DOHH2 (cell line): ENCODE data around the gene GIGYF2.

ENCODE experiments used
- EZH2phosphoT487 ChIP-seq: fragments of 200-600 bp; sonication (generic); IDR thresholded peaks from 2 replicates; pipeline ENCODE4 v1.6.1; 2017; ENCODE audit warnings: borderline replicate concordance, mild to moderate bottlenecking, antibody characterized with exemption, low read length, moderate library complexity, mixed read lengths
- TF ChIP-seq, protein P1 (sequence below): fragments of 200-600 bp; sonication (generic); IDR thresholded peaks from one replicate; pipeline ENCODE4 v1.5.1; 2014; ENCODE audit warnings: antibody characterized with exemption, mild to moderate bottlenecking, low read depth, low read length; ENCODE audit not compliant: poor library complexity, severe bottlenecking

GRCh38 chr2:232687382-232688160 is 9.6 kb upstream of the GIGYF2 start:
- TF ChIP-seq, protein P1, sequence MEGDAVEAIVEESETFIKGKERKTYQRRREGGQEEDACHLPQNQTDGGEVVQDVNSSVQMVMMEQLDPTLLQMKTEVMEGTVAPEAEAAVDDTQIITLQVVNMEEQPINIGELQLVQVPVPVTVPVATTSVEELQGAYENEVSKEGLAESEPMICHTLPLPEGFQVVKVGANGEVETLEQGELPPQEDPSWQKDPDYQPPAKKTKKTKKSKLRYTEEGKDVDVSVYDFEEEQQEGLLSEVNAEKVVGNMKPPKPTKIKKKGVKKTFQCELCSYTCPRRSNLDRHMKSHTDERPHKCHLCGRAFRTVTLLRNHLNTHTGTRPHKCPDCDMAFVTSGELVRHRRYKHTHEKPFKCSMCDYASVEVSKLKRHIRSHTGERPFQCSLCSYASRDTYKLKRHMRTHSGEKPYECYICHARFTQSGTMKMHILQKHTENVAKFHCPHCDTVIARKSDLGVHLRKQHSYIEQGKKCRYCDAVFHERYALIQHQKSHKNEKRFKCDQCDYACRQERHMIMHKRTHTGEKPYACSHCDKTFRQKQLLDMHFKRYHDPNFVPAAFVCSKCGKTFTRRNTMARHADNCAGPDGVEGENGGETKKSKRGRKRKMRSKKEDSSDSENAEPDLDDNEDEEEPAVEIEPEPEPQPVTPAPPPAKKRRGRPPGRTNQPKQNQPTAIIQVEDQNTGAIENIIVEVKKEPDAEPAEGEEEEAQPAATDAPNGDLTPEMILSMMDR = no peak
- no peak for TF ChIP-seq EZH2phosphoT487
